Measurements from ENCODE around the gene DCAF16.

DCAF16 gene

GRCh38 chr4:17817027-17817426, 6.5 kb upstream of the DCAF16 start:
- peak; percentile 52 for TF ChIP-seq CTCF (conservative IDR thresholded peaks at IDR 0.05; ENCODE audit: low read depth, low read length)
- no peak overlapping the region for H3K4me3 ChIP-seq (ENCODE audit: low read length)
- no peak for DNase-seq (ENCODE audit: low read depth)

GRCh38 chr4:17816142-17816541, 5.6 kb upstream of the DCAF16 start:
- no peak overlapping the region for H3K4me3 ChIP-seq (ENCODE audit: low read length)
- DNase-seq (ENCODE audit: low read depth): no peak
- TF ChIP-seq CTCF (conservative IDR thresholded peaks at IDR 0.05; ENCODE audit: low read depth, low read length): no peak

GRCh38 chr4:17814140-17814539, 3.6 kb upstream of the DCAF16 start:
- no peak for TF ChIP-seq CTCF (conservative IDR thresholded peaks at IDR 0.05; ENCODE audit: low read depth, low read length)
- DNase-seq (ENCODE audit: low read depth): no peak
- no peak overlapping the region for H3K4me3 ChIP-seq (ENCODE audit: low read length)

GRCh38 chr4:17812801-17813200, 2.2 kb upstream of the DCAF16 start:
- DNase-seq (ENCODE audit: low read depth): no peak
- TF ChIP-seq CTCF (conservative IDR thresholded peaks at IDR 0.05; ENCODE audit: low read depth, low read length): no peak
- H3K4me3 ChIP-seq (ENCODE audit: low read length): peak overlapping the region; percentile 91

GRCh38 chr4:17812125-17812524, 1.6 kb upstream of the DCAF16 start:
- no peak for DNase-seq (ENCODE audit: low read depth)
- TF ChIP-seq CTCF (conservative IDR thresholded peaks at IDR 0.05; ENCODE audit: low read depth, low read length): no peak
- H3K4me3 ChIP-seq (ENCODE audit: low read length): peak overlapping the region; percentile 91

DNA sequence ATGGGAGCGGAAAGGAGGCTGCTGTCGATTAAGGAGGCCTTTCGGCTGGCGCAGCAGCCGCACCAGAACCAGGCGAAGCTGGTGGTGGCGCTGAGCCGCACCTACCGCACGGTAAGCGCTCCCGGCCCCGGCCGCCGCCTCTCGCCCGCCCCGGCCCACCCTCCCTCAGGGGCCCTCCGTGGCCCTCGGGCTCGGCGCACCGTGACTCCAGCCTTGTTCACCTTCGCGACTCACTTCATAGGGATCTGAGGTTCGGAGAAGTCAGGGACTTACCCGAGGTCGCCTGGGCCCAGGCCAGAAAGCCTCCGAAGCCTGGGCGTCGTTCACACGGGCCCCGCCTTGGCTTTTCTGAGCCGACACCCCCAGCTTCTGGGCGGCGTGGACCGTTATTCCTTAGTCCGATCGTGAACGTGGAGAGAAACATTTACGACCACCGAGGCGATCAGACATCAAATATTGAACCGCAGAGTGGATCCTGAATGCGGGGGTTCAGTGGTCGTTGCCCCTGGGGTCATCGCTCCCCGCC, 584 bp upstream of the DCAF16 start:
- no peak for TF ChIP-seq CTCF (conservative IDR thresholded peaks at IDR 0.05; ENCODE audit: low read depth, low read length)
- DNase-seq (ENCODE audit: low read depth): no peak
- peak overlapping the region; percentile 91 for H3K4me3 ChIP-seq (ENCODE audit: low read length)

- no peak for DNase-seq (ENCODE audit: low read depth)
- TF ChIP-seq CTCF (conservative IDR thresholded peaks at IDR 0.05; ENCODE audit: low read depth, low read length): no peak
- peak overlapping the region; percentile 91 for H3K4me3 ChIP-seq (ENCODE audit: low read length)
These were observed 890 bp downstream of the DCAF16 start for GRCh38 chr4:17809667-17810066.
